Upper lobe of right lung (tissue), 1 donor: ENCODE measurements around the gene ALDH7A1. TPM values are rescaled to one million over a fixed set of nuclear protein-coding genes. Genes with fewer than 3 reads are reported as not detected.

Experiments
- ATAC-seq: fragments of 200-7000 bp; cut with Tn5 transposase; one replicate; pipeline ENCODE4 v1.9.1; 2020; ENCODE audit warnings: mild to moderate bottlenecking, moderate library complexity
- DNase-seq: peaks from one replicate; pipeline ENCODE4 v3.0.0-alpha.2; 2020
- H3K27ac ChIP-seq: fragments of 200-600 bp; one replicate; pipeline ENCODE4 v1.8.0; 2022
- H3K27me3 ChIP-seq: fragments of 200-600 bp; one replicate; pipeline ENCODE4 v1.8.0; 2022; ENCODE audit warnings: mild to moderate bottlenecking
- H3K36me3 ChIP-seq: fragments of 200-600 bp; one replicate; pipeline ENCODE4 v1.8.0; 2022
- H3K4me1 ChIP-seq: fragments of 200-600 bp; one replicate; pipeline ENCODE4 v1.8.0; 2022
- H3K4me3 ChIP-seq: fragments of 200-600 bp; one replicate; pipeline ENCODE4 v1.8.0; 2022; ENCODE audit warnings: mild to moderate bottlenecking
- H3K9me3 ChIP-seq: fragments of 200-600 bp; one replicate; pipeline ENCODE4 v1.8.0; 2022
- intact Hi-C: fragments of 100-400 bp; cut with DNase I; formaldehyde crosslinking; loops from one replicate; pipeline ENCODE4 v1.11.0; 2022
- total RNA-seq: library from RNA; stranded (reverse); fragmentation: NEBNext Ultra II Directional; extraction: Animal tissue kit (Norgen Biotek cat#: 25700); gene quantifications from one replicate; pipeline ENCODE4 v1.2.1, GENCODE V29; 2021
- TF ChIP-seq, protein P1 (sequence below): fragments of 200-600 bp; IDR thresholded peaks from one replicate; pipeline ENCODE4 v1.8.0; 2022; ENCODE audit warnings: antibody characterized with exemption
- donor health status: DM: no; HTN: yes; CAD: no; lungs with severe emphysema.

Gene ALDH7A1
- total RNA-seq, 1 donor from 2014 or later = 26.1 TPM

DNA sequence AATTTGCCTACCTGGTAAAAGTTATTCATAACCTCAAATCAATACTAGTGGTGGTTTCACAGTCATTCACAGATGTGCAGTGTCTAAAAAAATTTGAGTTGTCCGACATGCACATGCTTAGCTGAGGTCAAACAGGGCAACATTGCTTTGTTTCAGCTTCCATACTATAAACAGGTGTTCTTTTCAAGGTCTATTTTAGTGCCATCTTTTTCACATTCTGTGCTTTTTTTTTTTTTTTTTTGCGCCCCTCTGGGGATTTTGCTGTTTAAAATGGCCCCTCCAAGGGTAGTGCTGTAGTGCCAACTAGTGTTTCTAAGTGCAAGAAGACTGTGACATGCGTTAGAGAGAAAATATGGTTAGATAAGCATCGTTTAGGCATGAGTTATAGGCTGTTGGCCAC lies 20.3 kb upstream of the ALDH7A1 start:
- intact Hi-C loops = no loop called here
- TF ChIP-seq, protein P1, sequence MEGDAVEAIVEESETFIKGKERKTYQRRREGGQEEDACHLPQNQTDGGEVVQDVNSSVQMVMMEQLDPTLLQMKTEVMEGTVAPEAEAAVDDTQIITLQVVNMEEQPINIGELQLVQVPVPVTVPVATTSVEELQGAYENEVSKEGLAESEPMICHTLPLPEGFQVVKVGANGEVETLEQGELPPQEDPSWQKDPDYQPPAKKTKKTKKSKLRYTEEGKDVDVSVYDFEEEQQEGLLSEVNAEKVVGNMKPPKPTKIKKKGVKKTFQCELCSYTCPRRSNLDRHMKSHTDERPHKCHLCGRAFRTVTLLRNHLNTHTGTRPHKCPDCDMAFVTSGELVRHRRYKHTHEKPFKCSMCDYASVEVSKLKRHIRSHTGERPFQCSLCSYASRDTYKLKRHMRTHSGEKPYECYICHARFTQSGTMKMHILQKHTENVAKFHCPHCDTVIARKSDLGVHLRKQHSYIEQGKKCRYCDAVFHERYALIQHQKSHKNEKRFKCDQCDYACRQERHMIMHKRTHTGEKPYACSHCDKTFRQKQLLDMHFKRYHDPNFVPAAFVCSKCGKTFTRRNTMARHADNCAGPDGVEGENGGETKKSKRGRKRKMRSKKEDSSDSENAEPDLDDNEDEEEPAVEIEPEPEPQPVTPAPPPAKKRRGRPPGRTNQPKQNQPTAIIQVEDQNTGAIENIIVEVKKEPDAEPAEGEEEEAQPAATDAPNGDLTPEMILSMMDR = no peak
- ATAC-seq (no peak), DNase-seq (no peak)
- H3K4me3 ChIP-seq = no peak overlapping the region
- no peaks in the 10 kb centered on the region for H3K9me3 ChIP-seq
- H3K27ac ChIP-seq = no peak overlapping the region
- H3K4me1 ChIP-seq = no peaks in the 10 kb centered on the region
- H3K27me3 ChIP-seq = no peaks in the 10 kb centered on the region
- peaks cover 46% of the 10 kb centered on the region for H3K36me3 ChIP-seq

DNA sequence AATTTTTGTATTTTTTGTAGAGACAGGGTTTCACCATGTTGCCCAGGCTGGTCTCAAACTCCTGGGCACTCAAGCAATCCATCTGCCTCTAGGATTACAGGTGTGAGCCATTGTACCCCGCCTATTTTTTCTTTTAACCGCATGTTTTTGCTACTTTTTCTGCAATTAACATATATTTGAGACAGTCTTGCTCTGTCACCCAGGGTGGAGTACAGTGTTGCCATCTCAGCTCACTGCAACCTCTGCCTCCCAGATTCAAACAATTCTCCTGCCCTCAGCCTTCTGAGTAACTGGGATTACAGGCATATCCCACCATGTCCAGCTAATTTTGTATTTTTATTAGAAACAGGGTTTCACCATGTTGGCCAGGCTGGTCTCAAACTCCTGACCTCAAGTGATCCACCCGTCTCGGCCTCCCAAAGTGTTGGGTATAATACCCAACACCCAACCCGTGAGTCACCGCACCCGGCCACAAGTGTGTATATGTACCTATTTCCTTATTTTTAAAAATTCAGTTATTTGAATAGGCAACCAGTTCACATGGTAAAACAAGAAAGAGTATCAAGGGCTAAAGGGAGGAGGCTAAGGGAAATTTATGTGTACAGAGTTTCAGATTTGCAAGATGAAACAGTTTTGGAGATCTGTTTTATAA lies 19.0 kb upstream of the ALDH7A1 start:
- H3K27ac ChIP-seq = no peak overlapping the region
- peaks cover 46% of the 10 kb centered on the region for H3K36me3 ChIP-seq
- DNase-seq = no peak
- no peaks in the 10 kb centered on the region for H3K9me3 ChIP-seq
- H3K4me3 ChIP-seq = no peak overlapping the region
- TF ChIP-seq, protein P1 = no peak
- no peak for ATAC-seq
- H3K27me3 ChIP-seq = no peaks in the 10 kb centered on the region
- H3K4me1 ChIP-seq = no peaks in the 10 kb centered on the region
- intact Hi-C loops = no loop called here

GRCh38 chr5:126610616-126611015 lies 15.6 kb upstream of the ALDH7A1 start:
- peaks cover 9% of the 10 kb centered on the region for H3K4me1 ChIP-seq
- H3K27me3 ChIP-seq = no peaks in the 10 kb centered on the region
- H3K9me3 ChIP-seq = no peaks in the 10 kb centered on the region
- TF ChIP-seq, protein P1 = no peak
- ATAC-seq (no peak), DNase-seq (no peak)
- peaks cover 56% of the 10 kb centered on the region for H3K36me3 ChIP-seq
- H3K4me3 ChIP-seq = no peak overlapping the region
- H3K27ac ChIP-seq = no peak overlapping the region
- intact Hi-C loops = no loop called here

- peaks cover 60% of the 10 kb centered on the region for H3K36me3 ChIP-seq
These were observed 15.1 kb upstream of the ALDH7A1 start for GRCh38 chr5:126610160-126610559.

GRCh38 chr5:126605525-126605924 lies 10.5 kb upstream of the ALDH7A1 start:
- Histone ChIP-seq H3K4me1 (peaks cover 28% of the 10 kb centered on the region), H3K36me3 (peaks cover 68% of the 10 kb centered on the region), H3K27me3 (no peaks in the 10 kb centered on the region), H3K27ac (no peak overlapping the region), H3K4me3 (no peak overlapping the region), H3K9me3 (no peaks in the 10 kb centered on the region)
- TF ChIP-seq, protein P1 = no peak
- intact Hi-C loops = no loop called here
- DNase-seq (no peak), ATAC-seq (no peak)

More at GRCh38 chr5:126610160-126610559, 15.1 kb upstream of the ALDH7A1 start:
- Histone ChIP-seq H3K27me3 (no peaks in the 10 kb centered on the region), H3K4me3 (no peak overlapping the region), H3K4me1 (peaks cover 13% of the 10 kb centered on the region), H3K9me3 (no peaks in the 10 kb centered on the region), H3K27ac (no peak overlapping the region)
- DNase-seq (no peak), ATAC-seq (no peak)
- intact Hi-C loops = no loop called here
- TF ChIP-seq, protein P1 = no peak
